B cell (primary cell): ENCODE data around the gene CPA1. TPM values are rescaled to one million over a fixed set of nuclear protein-coding genes. Genes with fewer than 3 reads are reported as not detected.

Source experiments
- ATAC-seq: fragments of 200-7000 bp; cut with Tn5 transposase; one replicate; pipeline ENCODE4 v1.10.0; 2021; ENCODE audit warnings: low read depth, mild to moderate bottlenecking, moderate number of reproducible peaks, moderate library complexity
- CTCF ChIA-PET: fragments of 350-600 bp; sonication (Branson Sonifier 250); formaldehyde crosslinking; loops from one replicate; lab custom pipeline; 2021; ENCODE audit warnings: antibody characterized with exemption, inconsistent platforms; lab: Charles Lee
- POLR2A ChIA-PET: fragments of 350-600 bp; sonication (Branson Sonifier 250); formaldehyde crosslinking; loops from one replicate; lab custom pipeline; 2021; ENCODE audit warnings: antibody characterized with exemption; lab: Charles Lee
- DNase-seq: peaks from one replicate; pipeline ENCODE4 v3.0.0; 2013
- H2AFZ ChIP-seq: 2 replicates; pipeline ENCODE4 v1.6.1; 2012; ENCODE audit warnings: mild to moderate bottlenecking, low read depth, low read length; ENCODE audit not compliant: insufficient read depth, poor library complexity, severe bottlenecking
- H3K27ac ChIP-seq, 2 donors: 1 replicate in 1 of 2; 2 replicates in 1 of 2; pipeline ENCODE4 v1.5.1; 2012 to 2013; ENCODE audit warnings: low read length in 2 of 2, mild to moderate bottlenecking in 2 of 2, moderate library complexity in 1 of 2
- H3K27me3 ChIP-seq, 4 experiments: fragments of 200-600 bp in 1 of 4; sonication (generic) in 1 of 4; replicated peaks in 1 of 4; 1 replicate in 2 of 4; 2 replicates in 2 of 4; pipeline versions ENCODE4 v1.6.1 to v1.7.0; 2013 to 2016; ENCODE audit warnings: low read length in 3 of 4, mild to moderate bottlenecking in 2 of 4, mixed read lengths in 1 of 4, moderate library complexity in 1 of 4; ENCODE audit not compliant: insufficient read depth in 4 of 4, control insufficient read depth in 3 of 4; ENCODE audit errors: control extremely low read depth in 1 of 4
- H3K36me3 ChIP-seq, 2 experiments: replicated peaks in 1 of 2; 1 replicate in 1 of 2; 2 replicates in 1 of 2; pipeline versions ENCODE4 v1.6.1 to v1.7.1; 2013; ENCODE audit warnings: low read length in 1 of 2; ENCODE audit not compliant: insufficient read depth in 2 of 2, control insufficient read depth in 1 of 2; ENCODE audit errors: control extremely low read depth in 1 of 2, extremely low read depth in 1 of 2
- H3K4me1 ChIP-seq, 2 donors: fragments of 200-600 bp in 1 of 2; sonication (generic) in 1 of 2; 1 replicate in 1 of 2; 2 replicates in 1 of 2; pipeline versions ENCODE4 v1.5.1 to v1.6.1; 2013 to 2017; ENCODE audit warnings: low read length in 2 of 2; ENCODE audit not compliant: control insufficient read depth in 2 of 2, insufficient read depth in 2 of 2
- H3K4me2 ChIP-seq: replicated peaks from 2 replicates; pipeline ENCODE3; 2012; ENCODE audit warnings: mild to moderate bottlenecking, low read depth, low read length; ENCODE audit not compliant: poor library complexity, severe bottlenecking
- H3K4me3 ChIP-seq, 5 experiments: fragments of 200-600 bp in 1 of 5; sonication (generic) in 1 of 5; 1 replicate in 3 of 5; 2 replicates in 2 of 5; pipeline versions ENCODE4 v1.5.1 to v1.7.0; 2011 to 2016; ENCODE audit warnings: low read length in 4 of 5, mild to moderate bottlenecking in 4 of 5, low read depth in 2 of 5, control low read depth in 1 of 5, moderate library complexity in 1 of 5; ENCODE audit not compliant: insufficient read depth in 1 of 5; ENCODE audit errors: control extremely low read depth in 1 of 5, extremely low read depth in 1 of 5
- H3K79me2 ChIP-seq: fragments of 200-600 bp; sonication (generic); one replicate; pipeline ENCODE4 v1.6.0; 2016; ENCODE audit warnings: low read length; ENCODE audit not compliant: control insufficient read depth, insufficient read depth
- H3K9ac ChIP-seq: fragments of 200-600 bp; sonication (generic); 2 replicates; pipeline ENCODE4 v1.6.1; 2017; ENCODE audit warnings: mild to moderate bottlenecking, low read length, moderate library complexity
- H3K9me3 ChIP-seq, 3 donors: one replicate each; pipeline versions ENCODE4 v1.6.1 to v1.7.1; 2013; ENCODE audit warnings: low read length in 2 of 3; ENCODE audit not compliant: control insufficient read depth in 2 of 3, insufficient read depth in 1 of 3; ENCODE audit errors: control extremely low read depth in 1 of 3
- H4K20me1 ChIP-seq: 2 replicates; pipeline ENCODE4 v1.6.0; 2012; ENCODE audit warnings: mild to moderate bottlenecking, low read length; ENCODE audit not compliant: insufficient read depth, control insufficient read depth, poor library complexity, severe bottlenecking
- H3K27ac Mint-ChIP-seq: one replicate; pipeline ENCODE4 v1.8.0; 2021; ENCODE audit warnings: mixed read lengths
- H3K27me3 Mint-ChIP-seq: one replicate; pipeline ENCODE4 v1.8.0; 2021; ENCODE audit warnings: mixed read lengths
- H3K4me1 Mint-ChIP-seq: one replicate; pipeline ENCODE4 v1.8.0; 2021; ENCODE audit warnings: mixed read lengths
- H3K4me3 Mint-ChIP-seq: one replicate; pipeline ENCODE4 v1.8.0; 2021; ENCODE audit warnings: mixed read lengths
- H3K9me3 Mint-ChIP-seq: one replicate; pipeline ENCODE4 v1.8.0; 2022; ENCODE audit warnings: mixed read lengths; ENCODE audit not compliant: insufficient read depth
- EZH2 ChIP-seq: IDR thresholded peaks from 2 replicates; pipeline ENCODE4 v1.6.1; 2012; ENCODE audit warnings: borderline replicate concordance, low read depth, mild to moderate bottlenecking, moderate library complexity, low read length; ENCODE audit not compliant: insufficient read depth, poor library complexity, severe bottlenecking
- WGBS: methylation state at CpG from one replicate; pipeline ENCODE4 v1.1.5; 2013; ENCODE audit warnings: missing lambda C conversion rate; ENCODE audit not compliant: insufficient coverage; 5-methylcytosine and 5-hydroxymethylcytosine counted together
- intact Hi-C: fragments of 100-400 bp; cut with micrococcal nuclease; formaldehyde crosslinking; loops from one replicate; pipeline ENCODE4 v1.10.0; 2022
- polyA plus RNA-seq: library from polyadenylated mRNA; depleted of rRNA; stranded (reverse); fragments of >200 nt; gene quantifications from 2 replicates; pipeline ENCODE4 v1.2.3, GENCODE V29; 2012
- total RNA-seq, 2 donors: library from RNA; stranded (reverse); fragments of 120-200 nt in 1 of 2; gene quantifications; 1 replicate in 1 of 2; 2 replicates in 1 of 2; pipeline versions ENCODE4 v1.2.3 to v1.2.4, GENCODE V29; 2013 to 2022
- TF ChIP-seq, protein P1 (sequence below): fragments of 200-600 bp; IDR thresholded peaks from one replicate; pipeline ENCODE4 v1.8.0; 2022; ENCODE audit warnings: antibody characterized with exemption, mild to moderate bottlenecking

The CPA1 gene
- total and polyA plus RNA-seq, 2 donors (not counting 1 experiment from before 2014, with no cell fraction given): not detected

DNA sequence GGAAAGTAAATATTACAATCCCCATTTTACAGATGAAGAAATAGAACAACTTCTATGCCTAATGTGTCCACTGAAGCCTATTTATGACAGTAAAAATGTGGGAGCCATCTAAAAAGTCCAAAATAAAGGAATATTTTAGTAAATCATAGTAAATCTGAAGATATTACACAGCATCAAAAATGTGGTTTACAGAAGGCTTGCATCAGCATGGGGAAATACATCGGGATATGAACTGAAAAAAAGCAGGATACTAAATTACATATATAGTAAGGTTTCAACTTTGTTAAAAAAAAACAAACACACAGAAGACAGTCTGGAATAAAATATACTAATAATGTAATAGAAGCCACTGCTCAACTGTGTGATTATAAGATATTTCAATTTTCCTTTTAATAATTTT lies 20.8 kb downstream of the CPA1 start:
- Mint-ChIP-seq H3K4me3 (no peak overlapping the region), H3K4me1 (no peaks in the 10 kb centered on the region), H3K27ac (no peak overlapping the region), H3K9me3 (no peaks in the 10 kb centered on the region), H3K27me3 (no peaks in the 10 kb centered on the region)
- H3K9me3 ChIP-seq: no peaks in the 10 kb centered on the region
- no CpG with 5 or more reads among the region's 1 CpG for WGBS
- H2AFZ ChIP-seq: no peak overlapping the region
- no peak for DNase-seq
- intact Hi-C loops: no loop called here
- CTCF ChIA-PET: no interaction called here
- peaks cover 3% of the 10 kb centered on the region in 2 experiments for H3K36me3 ChIP-seq
- no peak for ATAC-seq
- POLR2A ChIA-PET: no interaction called here
- no peak overlapping the region for H3K4me3 ChIP-seq
- no peaks in the 10 kb centered on the region for H3K79me2 ChIP-seq
- H4K20me1 ChIP-seq: no peaks in the 10 kb centered on the region
- H3K4me1 ChIP-seq: no peaks in the 10 kb centered on the region
- H3K27me3 ChIP-seq: no peaks in the 10 kb centered on the region
- no peak for TF ChIP-seq EZH2
- TF ChIP-seq, protein P1, sequence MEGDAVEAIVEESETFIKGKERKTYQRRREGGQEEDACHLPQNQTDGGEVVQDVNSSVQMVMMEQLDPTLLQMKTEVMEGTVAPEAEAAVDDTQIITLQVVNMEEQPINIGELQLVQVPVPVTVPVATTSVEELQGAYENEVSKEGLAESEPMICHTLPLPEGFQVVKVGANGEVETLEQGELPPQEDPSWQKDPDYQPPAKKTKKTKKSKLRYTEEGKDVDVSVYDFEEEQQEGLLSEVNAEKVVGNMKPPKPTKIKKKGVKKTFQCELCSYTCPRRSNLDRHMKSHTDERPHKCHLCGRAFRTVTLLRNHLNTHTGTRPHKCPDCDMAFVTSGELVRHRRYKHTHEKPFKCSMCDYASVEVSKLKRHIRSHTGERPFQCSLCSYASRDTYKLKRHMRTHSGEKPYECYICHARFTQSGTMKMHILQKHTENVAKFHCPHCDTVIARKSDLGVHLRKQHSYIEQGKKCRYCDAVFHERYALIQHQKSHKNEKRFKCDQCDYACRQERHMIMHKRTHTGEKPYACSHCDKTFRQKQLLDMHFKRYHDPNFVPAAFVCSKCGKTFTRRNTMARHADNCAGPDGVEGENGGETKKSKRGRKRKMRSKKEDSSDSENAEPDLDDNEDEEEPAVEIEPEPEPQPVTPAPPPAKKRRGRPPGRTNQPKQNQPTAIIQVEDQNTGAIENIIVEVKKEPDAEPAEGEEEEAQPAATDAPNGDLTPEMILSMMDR: no peak
- no peak overlapping the region for H3K9ac ChIP-seq
- H3K27ac ChIP-seq: no peak overlapping the region
- no peak overlapping the region for H3K4me2 ChIP-seq

DNA sequence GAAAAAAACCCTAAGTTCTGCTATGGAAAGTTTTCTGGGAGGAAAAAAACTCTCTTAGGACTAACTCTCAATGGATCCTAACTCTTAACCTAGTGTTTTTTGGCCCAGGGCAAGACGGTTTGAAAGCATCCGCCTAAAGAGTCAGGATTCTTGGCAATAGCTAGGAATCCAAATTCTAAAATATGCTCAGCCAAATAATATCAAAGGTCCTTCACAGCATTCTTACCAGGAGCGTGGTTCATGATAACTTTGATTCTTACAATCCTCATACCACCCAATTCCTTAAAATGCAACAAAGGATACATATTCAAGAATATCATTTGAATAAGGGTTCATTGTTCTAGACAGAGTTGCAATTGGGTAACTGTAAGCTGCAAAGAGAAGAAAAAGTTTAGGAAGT lies 21.3 kb downstream of the CPA1 start:
- Histone ChIP-seq H3K36me3 (peaks cover 3% of the 10 kb centered on the region in 2 experiments), H3K9ac (no peak overlapping the region), H3K27ac (no peak overlapping the region), H3K27me3 (no peaks in the 10 kb centered on the region), H3K4me2 (no peak overlapping the region), H3K9me3 (no peaks in the 10 kb centered on the region), H3K79me2 (no peaks in the 10 kb centered on the region), H3K4me3 (no peak overlapping the region), H3K4me1 (no peaks in the 10 kb centered on the region), H2AFZ (no peak overlapping the region), H4K20me1 (no peaks in the 10 kb centered on the region)
- H3K27ac Mint-ChIP-seq: no peak overlapping the region
- intact Hi-C loops: no loop called here
- no peak overlapping the region for H3K4me3 Mint-ChIP-seq
- DNase-seq (no peak), ATAC-seq (no peak)
- no CpG with 5 or more reads among the region's 3 CpGs for WGBS
- H3K4me1 Mint-ChIP-seq: no peaks in the 10 kb centered on the region
- TF ChIP-seq EZH2: no peak
- TF ChIP-seq, protein P1: no peak
- H3K9me3 Mint-ChIP-seq: no peaks in the 10 kb centered on the region
- ChIA-PET POLR2A (no interaction called here), CTCF (no interaction called here)
- no peaks in the 10 kb centered on the region for H3K27me3 Mint-ChIP-seq
